Amygdala (tissue), 56 donors: Measurements from ENCODE around the gene WDR81.
A peak's percentile ranks its signal among the peaks of the same experiment; 100 is the strongest.

ENCODE experiments used
- DNase-seq, 56 donors: peaks; one replicate each; lab custom pipeline; 2025; lab: John Stamatoyannopoulos, UW

The WDR81 gene

GRCh38 chr17:1773696-1774181, 49.2 kb downstream of the WDR81 start:
- DNase-seq = peak in 2 of 56 donors; percentile 18 to 20

GRCh38 chr17:1774390-1775176, 50.1 kb downstream of the WDR81 start:
- no peak for DNase-seq

- no peak for DNase-seq
Measured at GRCh38 chr17:1776328-1776727, 51.8 kb downstream of the WDR81 start.

- no peak for DNase-seq
Measured at GRCh38 chr17:1776857-1777256, 52.4 kb downstream of the WDR81 start.

- no peak for DNase-seq
Measured at GRCh38 chr17:1779571-1780131, 55.1 kb downstream of the WDR81 start.

- DNase-seq = no peak
Measured at GRCh38 chr17:1782171-1782567, 57.7 kb downstream of the WDR81 start.

GRCh38 chr17:1783271-1783670, 58.8 kb downstream of the WDR81 start:
- peak in 1 of 56 donors; percentile 4 for DNase-seq

- peak in 8 of 56 donors; percentile 18 to 58 (median 35) for DNase-seq
Measured at GRCh38 chr17:1783834-1784611, 59.5 kb downstream of the WDR81 start.

- DNase-seq = peak in 4 of 56 donors; percentile 8 to 33 (median 17)
Measured at GRCh38 chr17:1785930-1786329, 61.4 kb downstream of the WDR81 start.

- DNase-seq = no peak
Measured at GRCh38 chr17:1786708-1787107, 62.2 kb downstream of the WDR81 start.

- no peak for DNase-seq
Measured at GRCh38 chr17:1787301-1787902, 62.9 kb downstream of the WDR81 start.
